HG02588 (cell line): ENCODE data around the gene TMEM50B.
"Not testable (repeated sequence)": the region's sequence is repeated elsewhere in the genome, so short reads cannot be mapped to it uniquely, and the experiment has no call there.

Source experiments
- ATAC-seq: cut with Tn5 transposase; IDR thresholded peaks from one replicate; pipeline ENCODE4 v1.9.1; 2021; ENCODE audit warnings: mild to moderate bottlenecking, moderate library complexity; ENCODE audit not compliant: unreplicated experiment

Gene TMEM50B

DNA sequence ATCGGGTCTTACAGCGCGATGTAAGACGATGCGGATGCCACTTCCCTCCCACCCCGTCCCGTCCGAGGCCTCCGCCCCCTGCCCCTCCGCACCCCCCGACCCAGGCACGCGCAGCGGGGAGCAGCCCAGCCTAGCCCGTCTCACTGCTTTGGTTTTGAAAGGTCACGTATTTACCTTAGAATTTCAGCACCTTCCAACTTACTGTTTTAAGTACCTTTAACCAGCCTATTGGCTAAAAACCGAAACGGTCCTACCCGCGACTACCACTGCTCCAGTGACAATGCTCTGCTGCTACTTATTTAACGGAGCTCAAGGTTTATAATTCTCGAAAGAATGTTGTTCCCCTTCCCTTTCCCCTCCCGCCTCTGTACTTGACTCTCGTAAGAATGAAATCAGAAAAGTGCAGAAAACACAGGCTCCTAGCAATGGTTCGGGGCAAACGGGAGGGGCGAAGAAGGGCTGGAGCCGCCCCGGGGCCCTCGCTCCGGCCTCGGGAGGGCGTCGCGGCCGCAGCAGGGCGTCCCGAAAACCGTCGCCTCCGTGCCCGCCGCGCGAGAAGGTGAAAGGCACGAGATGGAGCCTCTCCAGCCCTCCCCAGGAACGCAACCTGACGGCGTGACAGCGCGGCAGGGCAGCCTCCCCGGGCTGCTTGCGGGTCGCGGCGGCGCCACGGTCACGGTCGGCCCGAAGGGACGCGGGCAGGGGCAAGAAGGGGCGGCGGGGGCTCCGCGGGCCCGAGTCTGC lies 667 bp downstream of the TMEM50B start:
- ATAC-seq: peak; percentile 16

DNA sequence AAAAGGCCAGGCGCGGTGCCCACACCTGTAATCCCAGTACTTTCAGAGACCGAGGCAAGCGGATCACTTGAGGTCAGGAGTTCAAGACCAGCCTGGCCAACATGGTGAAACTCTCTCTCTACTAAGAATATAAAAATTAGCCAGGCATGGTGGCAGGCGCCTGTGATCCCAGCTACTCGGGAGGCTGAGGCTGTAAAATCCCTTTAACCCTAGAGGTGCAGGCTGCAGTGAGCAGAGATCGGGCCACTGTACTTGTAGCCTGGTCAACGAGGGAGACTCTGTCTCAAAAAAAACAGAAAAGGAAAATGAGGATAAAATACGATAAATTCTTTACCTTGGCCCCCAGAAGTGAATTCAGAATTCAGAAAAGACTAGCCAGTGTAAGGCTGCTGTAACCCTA lies 1.6 kb downstream of the TMEM50B start:
- ATAC-seq: no peak

DNA sequence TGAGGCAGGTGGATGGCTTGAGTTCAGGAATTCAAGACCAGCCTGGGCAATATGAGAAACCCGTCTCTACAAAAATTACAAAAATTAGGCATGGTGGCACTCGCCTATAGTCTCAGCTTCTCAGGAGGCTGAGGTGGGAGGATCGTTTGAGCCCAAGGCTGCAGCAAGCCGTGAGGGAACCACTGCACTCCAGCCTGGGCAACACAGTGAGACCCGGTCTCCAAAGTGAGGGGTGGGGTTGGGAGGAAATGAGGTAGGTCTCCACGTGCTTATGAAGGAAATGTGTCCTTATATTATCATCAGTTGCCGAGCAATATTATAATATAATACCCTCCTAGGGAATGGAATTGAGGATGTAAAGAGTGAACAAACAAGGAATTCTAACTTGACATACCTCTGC lies 2.7 kb downstream of the TMEM50B start:
- ATAC-seq: no peak

DNA sequence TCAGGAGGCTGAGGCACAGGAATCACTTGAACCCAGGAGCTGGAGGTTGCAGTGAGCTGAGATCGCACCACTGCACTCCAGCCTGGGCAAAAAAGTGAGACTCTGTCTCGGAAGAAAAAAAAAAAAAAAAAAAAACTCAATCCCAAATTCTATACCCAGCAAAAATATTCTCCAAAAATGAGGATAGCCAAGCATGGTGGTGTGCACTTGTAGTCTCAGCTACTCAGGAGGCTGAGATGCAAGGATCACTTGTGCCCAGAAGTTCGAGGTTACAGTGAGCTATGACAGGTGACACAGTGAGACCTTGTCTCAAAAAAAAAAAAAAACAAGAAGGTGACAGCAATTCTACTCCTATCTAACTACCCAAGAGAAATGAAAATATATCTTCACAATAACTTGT lies 6.4 kb downstream of the TMEM50B start:
- ATAC-seq: no peak

DNA sequence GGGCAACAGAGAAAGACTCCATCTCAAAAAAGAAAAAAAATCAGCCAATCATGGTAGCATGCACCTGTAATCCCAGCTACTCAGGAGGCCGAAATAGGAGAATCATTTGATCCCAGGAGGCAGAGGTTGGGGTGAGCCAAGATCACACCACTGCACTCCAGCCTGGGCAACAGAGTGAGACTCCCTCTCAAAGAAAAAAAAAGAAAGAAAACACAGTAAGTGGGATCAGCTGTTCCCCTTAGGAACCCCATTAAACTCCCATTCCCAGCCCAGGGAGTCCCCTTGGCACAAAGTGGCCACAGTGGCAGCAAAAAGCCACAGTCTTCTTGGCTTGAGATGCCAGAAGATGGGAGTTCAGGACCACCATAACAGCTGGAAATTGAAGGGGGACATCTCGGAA lies 9.1 kb downstream of the TMEM50B start:
- no peak for ATAC-seq

DNA sequence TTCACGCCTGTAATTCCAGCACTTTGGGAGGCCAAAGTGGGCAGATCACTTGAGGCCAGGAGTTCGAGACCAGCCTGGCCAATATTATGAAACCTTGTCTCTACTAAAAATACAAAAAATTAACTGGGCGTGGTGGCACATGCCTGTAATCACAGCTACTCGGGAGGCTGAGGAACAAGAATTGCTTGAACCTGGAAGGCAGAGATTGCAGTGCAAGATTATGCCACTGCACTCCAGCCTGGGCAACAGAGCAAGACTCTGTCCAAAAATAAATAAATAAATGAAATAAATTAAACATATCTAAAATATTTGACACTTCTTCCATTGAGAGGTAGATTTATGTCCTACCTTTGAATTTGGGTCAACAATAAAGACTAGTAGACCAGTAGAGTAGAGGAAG lies 10.6 kb downstream of the TMEM50B start:
- ATAC-seq: not testable (repeated sequence)

DNA sequence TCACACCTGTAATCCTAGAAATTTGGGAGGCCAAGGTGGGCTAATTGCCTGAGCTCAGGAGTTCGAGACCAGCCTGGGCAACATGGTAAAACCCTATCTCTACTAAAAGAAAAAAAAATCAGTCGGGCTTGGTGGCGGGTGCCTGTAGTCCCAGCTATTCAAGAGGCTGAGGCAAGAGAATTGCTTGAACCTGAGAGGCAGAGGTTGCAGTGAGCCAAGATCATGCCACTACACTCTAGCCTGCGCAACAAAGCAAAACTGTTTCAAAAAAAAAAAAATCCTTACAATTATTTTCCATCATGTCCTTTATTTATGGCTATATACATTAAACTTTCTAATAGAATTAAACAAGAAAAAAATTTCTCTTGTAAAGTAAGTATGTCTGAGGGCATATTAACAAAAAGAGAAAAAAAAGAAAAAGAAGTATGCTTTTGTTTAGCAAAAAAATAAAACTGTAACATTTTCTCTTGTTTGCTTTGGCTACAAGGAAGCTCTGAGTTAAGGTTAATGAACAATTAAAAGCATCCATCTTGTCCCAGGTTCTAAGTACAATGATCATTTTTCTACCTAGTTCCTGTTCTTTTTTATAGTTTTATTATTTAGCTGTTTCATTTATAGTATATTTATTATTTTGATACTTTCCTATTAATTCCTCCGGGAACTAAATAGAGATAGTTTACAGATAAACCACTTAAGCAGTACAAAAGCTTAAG lies 18.1 kb downstream of the TMEM50B start:
- ATAC-seq: no peak

DNA sequence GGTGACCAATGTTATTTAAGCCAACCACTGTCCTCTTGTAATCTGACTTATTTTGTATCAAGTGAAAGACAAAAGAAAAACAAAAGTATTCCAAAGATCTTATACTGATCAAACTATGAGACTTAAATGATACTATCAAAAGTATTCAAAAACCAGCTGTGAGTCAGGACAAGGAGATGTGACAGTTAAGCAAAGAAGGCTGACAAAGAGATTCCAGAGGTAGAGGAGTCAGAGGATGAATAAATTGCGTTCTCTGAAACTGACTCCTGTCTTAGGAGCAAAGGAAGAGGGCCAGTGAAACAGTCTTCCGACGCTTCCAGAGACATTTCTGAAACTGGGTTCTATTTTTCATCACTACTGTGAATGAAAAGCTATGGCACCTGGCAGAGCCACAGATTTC lies 20.9 kb downstream of the TMEM50B start:
- ATAC-seq: no peak

DNA sequence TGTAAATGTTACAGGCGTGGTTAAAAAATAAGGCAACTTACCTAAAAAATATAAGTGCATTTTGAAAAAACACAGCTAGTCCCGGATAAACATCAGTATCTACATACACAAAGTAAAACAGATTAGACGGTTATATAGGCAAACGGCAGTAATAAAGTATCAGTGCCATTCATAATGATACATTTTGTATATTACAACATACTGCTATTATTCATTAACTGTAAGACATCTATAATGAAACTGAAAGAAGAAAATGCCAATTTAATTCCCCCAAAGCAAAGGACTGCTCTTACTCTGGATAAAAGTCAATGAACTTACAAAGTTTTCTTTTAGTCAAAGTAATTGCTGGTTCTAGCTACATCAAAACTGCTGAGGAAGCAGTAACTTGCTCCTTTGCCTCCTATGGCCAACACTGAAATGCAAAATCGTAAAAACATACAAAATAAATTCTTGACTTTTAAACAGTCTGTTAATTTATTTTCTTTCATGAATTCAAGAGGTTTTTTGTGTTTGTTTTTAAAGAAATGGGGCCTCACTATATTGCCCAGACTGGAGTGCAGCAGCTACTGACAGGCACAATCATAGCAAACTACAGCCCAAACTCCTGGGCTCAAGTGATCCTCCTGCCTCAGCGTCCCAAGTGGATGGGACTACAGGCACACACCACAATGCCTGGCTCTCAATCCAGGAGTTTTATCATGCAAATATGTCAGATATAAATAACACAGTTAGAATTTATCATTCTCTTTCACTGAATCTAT lies 23.9 kb downstream of the TMEM50B start:
- ATAC-seq: no peak

DNA sequence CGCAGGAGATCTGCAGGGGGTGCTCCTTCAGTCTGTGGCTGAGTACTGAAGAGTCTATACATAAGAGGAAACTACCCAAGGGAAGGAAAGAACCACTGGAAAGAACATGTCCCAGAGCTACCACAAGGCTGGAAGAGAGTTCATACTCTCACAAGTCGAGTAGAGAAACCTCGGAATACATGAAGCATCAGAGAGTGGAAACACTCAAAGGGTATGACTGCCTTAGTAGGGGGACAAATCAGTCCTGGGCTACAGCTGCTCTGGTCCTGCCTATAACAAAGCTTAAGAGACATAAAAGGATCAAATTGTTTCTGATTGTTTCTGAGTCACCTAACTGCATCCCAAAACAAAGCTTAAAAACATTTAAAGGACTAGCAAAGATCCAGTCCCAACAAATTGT lies 27.4 kb downstream of the TMEM50B start:
- ATAC-seq: no peak

DNA sequence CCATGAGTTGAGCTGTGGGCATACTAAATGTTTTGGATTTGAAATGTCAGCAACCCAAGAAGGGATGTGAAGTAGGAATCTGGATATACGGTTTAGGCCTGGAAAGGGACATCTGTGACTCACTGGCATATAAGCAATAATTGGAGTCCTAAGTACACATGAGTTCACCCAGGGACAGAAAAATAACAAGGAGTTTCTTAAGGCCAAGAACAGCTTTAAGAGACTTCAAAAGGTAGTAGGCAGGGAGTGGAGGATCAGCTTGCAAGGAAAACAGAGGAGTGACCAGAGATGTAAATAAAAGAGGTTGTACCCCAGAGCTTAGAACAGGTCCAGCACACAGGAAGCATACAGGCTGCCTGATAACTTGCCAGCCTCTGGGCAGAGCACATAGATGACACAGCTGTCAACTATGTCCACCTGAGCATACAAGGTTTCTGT lies 28.1 kb downstream of the TMEM50B start:
- ATAC-seq: no peak

DNA sequence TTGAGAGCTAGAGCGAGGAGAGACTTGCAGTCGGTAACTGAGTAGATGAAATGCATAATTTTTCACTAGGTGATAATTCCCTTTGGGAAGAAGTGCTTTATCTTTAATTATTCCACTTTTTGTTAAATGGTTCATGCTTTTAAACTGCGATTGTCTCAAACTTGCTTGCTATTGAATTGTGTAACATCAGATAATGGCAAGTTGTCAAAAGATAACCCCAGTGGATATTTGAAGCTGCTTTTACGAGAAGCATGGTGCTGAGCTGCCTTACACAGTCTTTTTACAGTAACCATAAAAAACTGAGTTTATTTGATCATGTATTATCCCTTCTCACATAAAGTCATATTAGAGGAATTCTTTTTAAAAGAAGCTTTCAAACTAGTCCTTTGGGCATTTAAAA lies 30.2 kb downstream of the TMEM50B start:
- ATAC-seq: no peak

DNA sequence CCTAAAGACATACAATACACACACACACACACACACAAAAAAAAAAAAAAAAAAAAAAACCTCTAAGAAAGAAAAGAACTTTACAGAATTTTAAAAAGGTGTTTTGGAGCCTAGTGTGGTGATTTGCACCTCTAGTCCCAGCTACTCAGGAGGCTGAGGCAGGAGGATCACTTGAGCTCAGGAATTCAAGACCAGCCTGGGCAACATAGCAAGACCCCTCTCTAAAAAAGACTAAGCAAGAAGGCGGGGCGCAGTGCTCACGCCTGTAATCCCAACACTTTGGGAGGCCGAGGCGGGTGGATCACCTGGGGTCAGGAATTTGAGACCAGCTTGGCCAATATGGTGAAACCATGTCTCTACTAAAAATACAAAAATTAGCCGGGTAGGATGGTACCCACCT lies 33.2 kb downstream of the TMEM50B start:
- not testable (repeated sequence) for ATAC-seq

DNA sequence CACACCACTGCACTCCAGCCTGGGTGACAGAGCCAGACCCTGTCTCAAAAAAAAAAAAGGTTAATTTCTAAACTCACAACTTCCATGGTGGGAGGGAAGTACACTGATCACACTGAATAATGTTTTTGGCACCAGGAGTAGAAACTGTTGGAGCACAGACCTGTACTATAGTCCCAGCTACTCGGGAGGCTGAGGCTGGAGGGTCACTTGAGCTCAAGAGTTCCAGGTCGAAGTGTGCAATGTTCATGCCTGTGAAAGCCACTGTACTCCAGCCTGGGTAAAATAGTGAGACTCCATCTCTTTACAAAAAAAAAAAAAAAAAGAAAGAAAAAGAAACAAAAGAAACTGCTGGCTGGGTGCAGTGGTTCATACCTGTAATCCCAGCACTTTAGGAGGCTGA lies 35.3 kb downstream of the TMEM50B start:
- ATAC-seq: no peak

DNA sequence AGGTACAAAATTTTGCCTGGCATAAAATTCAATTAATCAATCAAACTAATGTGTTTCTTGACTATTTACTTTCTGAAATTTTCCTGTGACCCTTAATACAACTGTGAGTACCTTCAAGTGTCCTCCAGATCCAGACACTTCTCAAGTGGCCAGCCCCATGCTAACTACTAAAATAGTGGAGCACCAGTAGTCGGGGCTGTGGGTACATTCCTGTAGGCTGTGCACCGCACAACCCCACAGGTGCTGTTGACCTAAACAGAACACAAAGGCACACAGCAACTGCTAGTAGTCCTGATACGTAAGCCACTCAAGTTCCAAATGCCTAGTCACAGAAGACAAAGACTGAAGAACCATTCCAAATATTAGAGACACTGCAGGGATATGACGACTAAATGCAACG lies 36.6 kb downstream of the TMEM50B start:
- no peak for ATAC-seq

DNA sequence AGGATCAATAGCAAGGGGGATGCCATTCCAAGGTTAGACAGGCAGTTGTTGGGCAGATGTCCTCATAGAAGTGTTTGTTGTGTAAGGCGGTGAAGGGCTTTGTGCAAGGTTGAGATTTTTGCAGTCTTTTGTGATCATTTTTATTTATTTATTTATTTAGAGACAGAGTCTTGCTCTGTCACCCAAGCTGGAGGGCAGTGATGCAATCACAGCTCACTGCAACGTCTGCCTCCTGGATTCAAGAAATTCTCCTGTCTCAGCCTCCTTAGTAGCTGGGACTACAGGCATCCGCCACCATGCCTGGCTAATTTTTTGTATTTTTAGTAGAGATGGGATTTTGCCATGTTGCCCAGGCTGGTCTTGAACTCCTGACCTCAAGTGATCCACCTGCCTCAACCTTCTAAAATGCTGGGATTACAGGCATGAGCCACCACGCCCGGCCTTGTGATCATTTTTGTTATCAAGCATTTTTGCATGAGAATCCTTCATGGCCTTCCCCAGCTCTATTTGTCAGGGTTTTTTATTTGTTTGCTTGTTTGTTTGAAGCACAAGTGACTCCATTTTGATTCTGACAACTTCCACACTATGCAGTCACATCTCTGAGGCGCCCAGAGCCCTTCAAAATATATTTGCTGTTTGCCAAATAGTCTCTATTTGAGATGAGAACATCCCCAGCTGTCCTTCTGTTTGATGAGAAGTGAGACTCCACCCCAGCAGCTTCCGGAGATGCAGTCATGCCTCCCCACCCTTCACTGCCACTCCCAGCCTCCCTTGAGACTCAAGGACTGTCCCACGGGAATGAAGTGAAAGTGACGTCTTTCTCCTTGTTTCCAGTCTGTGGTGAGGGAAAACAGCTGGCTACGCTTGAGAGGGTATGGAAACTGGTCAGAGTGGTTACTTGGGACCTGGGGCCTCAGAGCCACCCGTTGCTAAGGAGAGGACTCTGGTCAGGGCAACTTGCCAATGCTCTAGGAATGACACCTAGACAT lies 38.0 kb downstream of the TMEM50B start:
- ATAC-seq: peak; percentile 70

DNA sequence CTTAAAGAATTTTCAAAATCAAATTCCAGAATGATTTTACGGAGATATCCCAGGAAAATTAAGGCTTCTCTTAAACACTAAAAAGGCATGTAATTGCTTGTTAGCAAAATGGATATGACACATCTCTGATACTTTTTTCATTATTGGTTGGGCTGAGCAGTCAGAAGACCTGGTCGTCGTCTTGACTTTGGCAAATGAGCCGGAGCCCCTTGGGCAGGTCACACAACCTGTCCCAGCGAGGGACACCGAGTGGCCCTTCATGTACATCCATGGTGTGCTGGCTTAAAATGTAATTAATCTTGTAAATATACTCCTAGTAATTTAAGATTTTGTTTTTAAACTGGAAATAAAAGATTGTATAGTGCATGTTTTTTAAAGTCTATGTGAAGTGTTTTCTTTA lies 42.6 kb downstream of the TMEM50B start:
- no peak for ATAC-seq

DNA sequence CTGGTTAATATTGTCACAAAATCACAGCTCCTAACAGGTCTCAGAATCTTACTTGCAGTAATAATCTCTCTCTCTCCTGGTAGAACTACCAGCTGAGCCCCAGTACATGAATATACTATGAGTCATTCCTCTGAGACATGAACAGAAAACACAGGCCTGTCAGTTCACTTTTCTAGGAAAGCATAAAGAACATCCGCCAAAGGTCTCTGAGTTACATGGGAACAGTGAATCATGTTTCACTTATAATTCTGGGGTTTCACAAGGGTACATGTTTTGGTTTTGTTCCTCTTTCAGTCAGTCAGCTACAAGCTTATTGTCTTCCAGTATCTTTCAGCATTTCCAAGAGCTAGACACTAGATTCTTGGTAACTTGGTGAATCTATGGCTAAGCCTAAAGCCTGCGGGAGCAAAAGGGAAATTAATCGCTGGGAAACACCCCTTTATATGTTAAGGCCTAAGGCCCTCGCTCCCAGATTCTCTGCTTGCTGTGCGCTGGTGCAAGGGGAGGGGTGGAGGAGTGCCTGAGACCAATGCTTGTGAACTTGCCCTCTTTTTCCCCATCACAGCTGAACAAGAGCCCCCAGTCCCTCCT lies 44.9 kb downstream of the TMEM50B start:
- ATAC-seq: peak; percentile 87

DNA sequence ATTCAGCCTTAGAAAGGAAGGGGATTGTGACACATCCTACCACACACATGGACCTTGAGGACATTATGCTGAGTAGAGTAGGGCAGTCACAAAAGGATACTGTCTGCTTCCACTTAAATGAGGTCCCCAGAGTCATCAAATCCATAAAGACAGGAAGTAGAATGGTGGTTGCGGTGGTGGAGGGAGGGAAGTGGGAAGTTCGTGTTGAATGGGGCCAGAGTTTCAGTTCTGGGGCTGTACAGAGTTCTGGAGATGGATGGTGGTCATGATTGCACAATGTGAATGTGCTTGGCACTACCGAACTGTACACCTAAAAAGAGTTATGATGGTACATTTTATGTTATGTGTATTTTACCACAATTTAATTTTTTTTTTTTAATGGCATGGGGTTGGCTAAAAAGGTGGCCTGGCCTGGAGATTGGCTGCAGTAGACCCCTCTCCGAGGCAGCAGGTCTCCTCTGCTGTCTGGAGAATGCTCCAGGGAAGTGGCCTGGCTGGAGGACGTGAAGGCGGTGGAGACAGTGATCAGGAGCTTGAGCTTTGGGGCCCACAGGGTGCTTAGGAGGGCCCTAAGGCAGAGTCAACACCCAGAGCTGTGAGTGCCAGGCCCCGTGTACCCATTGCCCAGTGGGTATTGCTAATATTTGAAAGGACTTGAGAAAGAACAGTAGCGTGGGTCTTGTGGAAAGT lies 46.2 kb downstream of the TMEM50B start:
- ATAC-seq: no peak

DNA sequence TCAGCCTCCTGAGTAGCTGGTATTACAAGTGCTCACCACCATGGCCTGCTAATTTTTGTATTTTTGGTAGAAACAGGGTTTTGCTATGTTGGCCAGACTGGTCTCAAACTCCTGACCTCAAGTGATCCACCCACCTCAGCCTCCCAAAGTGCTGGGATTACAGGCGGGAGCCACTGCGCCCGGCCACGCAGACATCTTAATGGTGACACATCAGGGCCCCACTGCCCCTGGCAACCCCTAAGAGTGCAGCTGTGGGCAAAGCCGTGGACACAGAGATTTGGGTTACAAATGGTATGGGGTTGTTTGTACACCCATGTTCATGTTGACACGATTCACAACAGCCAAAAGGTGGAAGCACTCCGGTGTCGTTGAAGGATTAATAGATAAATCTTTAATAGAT lies 46.8 kb downstream of the TMEM50B start:
- no peak for ATAC-seq
